HG03196 (cell line): ENCODE results near the gene CHM.
"Not testable (repeated sequence)": the region's sequence is repeated elsewhere in the genome, so short reads cannot be mapped to it uniquely, and the experiment has no call there.

Experiments used
- ATAC-seq: cut with Tn5 transposase; IDR thresholded peaks from one replicate; pipeline ENCODE4 v1.9.1; 2021; ENCODE audit not compliant: unreplicated experiment

The CHM gene

GRCh38 chrX:86047174-86047935 is at the start of gene CHM:
Gene CHM, minus strand, starts transcription at chrX:86047558. Its CDS starts 26 bp downstream, at chrX:86047532.
- ATAC-seq = peak; percentile 99

GRCh38 chrX:86078650-86079049 is 31.3 kb upstream of the CHM start:
- no peak for ATAC-seq

GRCh38 chrX:86066998-86067397 is 19.6 kb upstream of the CHM start:
- no peak for ATAC-seq

- no peak for ATAC-seq
Observed at GRCh38 chrX:86061407-86061806, 14.0 kb upstream of the CHM start.

- no peak for ATAC-seq
Observed at GRCh38 chrX:86051741-86052140, 4.4 kb upstream of the CHM start.

- ATAC-seq = no peak
Observed at GRCh38 chrX:86047936-86048280, 550 bp upstream of the CHM start.

GRCh38 chrX:86044216-86044615 is 3.1 kb downstream of the CHM start:
- ATAC-seq = no peak

- ATAC-seq = no peak
Observed at GRCh38 chrX:86039625-86040568, 7.5 kb downstream of the CHM start.

GRCh38 chrX:86033385-86033784 is 14.0 kb downstream of the CHM start:
- no peak for ATAC-seq

- no peak for ATAC-seq
Observed at GRCh38 chrX:86028681-86029080, 18.7 kb downstream of the CHM start.

- no peak for ATAC-seq
Observed at GRCh38 chrX:86023811-86024210, 23.5 kb downstream of the CHM start.

GRCh38 chrX:86021652-86022289 is 25.6 kb downstream of the CHM start:
- no peak for ATAC-seq

- no peak for ATAC-seq
Observed at GRCh38 chrX:86016139-86016538, 31.2 kb downstream of the CHM start.

GRCh38 chrX:86014959-86015358 is 32.4 kb downstream of the CHM start:
- not testable (repeated sequence) for ATAC-seq

GRCh38 chrX:86014421-86014820 is 32.9 kb downstream of the CHM start:
- no peak for ATAC-seq

GRCh38 chrX:86013792-86014191 is 33.6 kb downstream of the CHM start:
- ATAC-seq = no peak

- ATAC-seq = no peak
Observed at GRCh38 chrX:86012188-86012587, 35.2 kb downstream of the CHM start.

- ATAC-seq = not testable (repeated sequence)
Observed at GRCh38 chrX:86009803-86010202, 37.6 kb downstream of the CHM start.

- not testable (repeated sequence) for ATAC-seq
Observed at GRCh38 chrX:86007891-86008290, 39.5 kb downstream of the CHM start.

- ATAC-seq = no peak
Observed at GRCh38 chrX:86002076-86002896, 45.1 kb downstream of the CHM start.

GRCh38 chrX:85998954-85999353 is 48.4 kb downstream of the CHM start:
- ATAC-seq = no peak
